ENCODE measurements around the gene COPZ2. TPM values are rescaled to one million over a fixed set of nuclear protein-coding genes. Genes with fewer than 3 reads are reported as not detected.

Gene COPZ2
- total RNA-seq, 2 donors from 2014 or later: 18.1 to 18.5 TPM

- Histone ChIP-seq H3K9me3 (no peaks in the 10 kb centered on the region), H3K27me3 (replicated peaks; ENCODE audit: insufficient read depth) (no peaks in the 10 kb centered on the region), H3K27ac (peak overlapping the region; percentile 95 to 98), H3K4me1 (replicated peaks) (peaks cover 43% of the 10 kb centered on the region), H3K36me3 (peaks cover 0 to 21% of the 10 kb centered on the region in 2 donors), H3K4me3 (no peak overlapping the region)
- peak; percentile 20 for DNase-seq (ENCODE audit: low spot score)
- intact Hi-C loops (cut with DNase I): no loop called here
- WGBS: 52% methylated on average over 3 of the region's 5 CpGs
- TF ChIP-seq POLR2AphosphoS5 (IDR thresholded peaks at IDR 0.05) (peak; percentile 37), POLR2A (IDR thresholded peaks at IDR 0.05) (no peak)
Observed at GRCh38 chr17:48052956-48053757, 15.6 kb upstream of the COPZ2 start.

DNA sequence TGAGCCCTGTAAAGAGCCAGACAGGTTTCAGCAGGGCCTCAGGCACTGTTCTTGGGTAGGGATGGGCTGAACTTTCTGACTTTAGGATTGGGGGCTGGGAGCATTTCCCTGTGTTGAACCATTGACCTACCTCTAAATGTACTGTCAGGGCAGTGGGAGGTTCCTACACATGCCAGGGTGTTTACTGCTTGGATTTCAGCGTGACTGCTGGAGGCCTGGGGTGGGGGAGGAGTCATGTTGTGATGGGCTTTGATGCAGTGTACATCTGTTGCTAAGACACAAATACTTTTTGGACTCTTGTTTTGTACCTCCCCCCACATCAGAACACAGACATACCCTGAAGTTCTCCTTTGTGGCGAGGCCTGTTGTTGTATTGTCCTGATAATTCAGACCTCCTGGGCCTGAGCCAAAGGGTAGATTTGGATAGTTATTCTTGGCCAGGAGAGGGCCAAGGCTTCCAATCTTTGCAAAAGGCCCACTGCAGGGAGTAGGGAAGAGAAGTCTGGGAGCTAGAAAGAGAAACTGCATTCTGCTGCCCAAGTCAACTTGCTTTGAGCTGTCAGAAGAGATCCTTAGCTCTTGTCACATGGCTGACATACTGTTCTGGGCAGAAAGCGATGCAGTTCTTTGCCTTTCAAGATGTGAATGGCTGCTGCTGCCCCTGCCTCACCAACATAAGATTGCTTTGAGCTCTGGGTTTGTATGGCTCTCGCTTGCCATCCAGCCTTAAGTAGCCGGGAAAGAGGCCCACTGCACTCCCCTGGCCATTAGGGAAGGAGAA, 14.3 kb upstream of the COPZ2 start:
- intact Hi-C loops (cut with DNase I): no loop called here
- peaks cover 47% of the 10 kb centered on the region for H3K4me1 ChIP-seq (replicated peaks)
- peak overlapping the region; percentile 95 to 98 for H3K27ac ChIP-seq
- no peaks in the 10 kb centered on the region for H3K27me3 ChIP-seq (replicated peaks; ENCODE audit: insufficient read depth)
- 48% methylated on average over 5 of the region's 5 CpGs for WGBS
- H3K4me3 ChIP-seq: peak overlapping the region in 1 of 2 donors; percentile 9
- no peaks in the 10 kb centered on the region for H3K9me3 ChIP-seq
- peaks cover 0 to 8% of the 10 kb centered on the region in 2 donors for H3K36me3 ChIP-seq
- no peak for TF ChIP-seq POLR2A (IDR thresholded peaks at IDR 0.05)
- peak; percentile 68 for TF ChIP-seq POLR2AphosphoS5 (IDR thresholded peaks at IDR 0.05)
- TF ChIP-seq, protein P1, sequence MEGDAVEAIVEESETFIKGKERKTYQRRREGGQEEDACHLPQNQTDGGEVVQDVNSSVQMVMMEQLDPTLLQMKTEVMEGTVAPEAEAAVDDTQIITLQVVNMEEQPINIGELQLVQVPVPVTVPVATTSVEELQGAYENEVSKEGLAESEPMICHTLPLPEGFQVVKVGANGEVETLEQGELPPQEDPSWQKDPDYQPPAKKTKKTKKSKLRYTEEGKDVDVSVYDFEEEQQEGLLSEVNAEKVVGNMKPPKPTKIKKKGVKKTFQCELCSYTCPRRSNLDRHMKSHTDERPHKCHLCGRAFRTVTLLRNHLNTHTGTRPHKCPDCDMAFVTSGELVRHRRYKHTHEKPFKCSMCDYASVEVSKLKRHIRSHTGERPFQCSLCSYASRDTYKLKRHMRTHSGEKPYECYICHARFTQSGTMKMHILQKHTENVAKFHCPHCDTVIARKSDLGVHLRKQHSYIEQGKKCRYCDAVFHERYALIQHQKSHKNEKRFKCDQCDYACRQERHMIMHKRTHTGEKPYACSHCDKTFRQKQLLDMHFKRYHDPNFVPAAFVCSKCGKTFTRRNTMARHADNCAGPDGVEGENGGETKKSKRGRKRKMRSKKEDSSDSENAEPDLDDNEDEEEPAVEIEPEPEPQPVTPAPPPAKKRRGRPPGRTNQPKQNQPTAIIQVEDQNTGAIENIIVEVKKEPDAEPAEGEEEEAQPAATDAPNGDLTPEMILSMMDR (IDR thresholded peaks at IDR 0.05): peak in 1 of 4 experiments; percentile 22
- peak; percentile 28 for DNase-seq (ENCODE audit: low spot score)

- intact Hi-C loops (cut with DNase I): no loop called here
- Histone ChIP-seq H3K36me3 (peaks cover 0 to 2% of the 10 kb centered on the region in 2 donors), H3K4me1 (replicated peaks) (peaks cover 52% of the 10 kb centered on the region), H3K9me3 (no peaks in the 10 kb centered on the region), H3K27ac (peak overlapping the region; percentile 95 to 98), H3K4me3 (peak overlapping the region in 1 of 2 donors; percentile 9), H3K27me3 (replicated peaks; ENCODE audit: insufficient read depth) (no peaks in the 10 kb centered on the region)
- 47% methylated on average over 10 of the region's 10 CpGs for WGBS
- TF ChIP-seq, protein P1 (IDR thresholded peaks at IDR 0.05): no peak
- TF ChIP-seq POLR2AphosphoS5 (IDR thresholded peaks at IDR 0.05): no peak
- TF ChIP-seq POLR2A (IDR thresholded peaks at IDR 0.05): no peak
- DNase-seq (ENCODE audit: low spot score): no peak
Observed at GRCh38 chr17:48051283-48051682, 13.7 kb upstream of the COPZ2 start.

- H3K36me3 ChIP-seq: no peaks in the 10 kb centered on the region
- H3K4me3 ChIP-seq: peak overlapping the region; percentile 77 to 92
- H3K9me3 ChIP-seq: no peaks in the 10 kb centered on the region
- WGBS: under 1% methylated on average over 53 of the region's 53 CpGs
- peak; percentile 74 for DNase-seq (ENCODE audit: low spot score)
- H3K4me1 ChIP-seq (replicated peaks): peaks cover 43% of the 10 kb centered on the region
- TF ChIP-seq POLR2AphosphoS5 (IDR thresholded peaks at IDR 0.05) (no peak), POLR2A (IDR thresholded peaks at IDR 0.05) (peak; percentile 60)
- intact Hi-C loops (cut with DNase I): no loop called here
- H3K27ac ChIP-seq: peak overlapping the region; percentile 95 to 98
- H3K27me3 ChIP-seq (replicated peaks; ENCODE audit: insufficient read depth): no peaks in the 10 kb centered on the region
Observed at GRCh38 chr17:48048384-48049126, 11.0 kb upstream of the COPZ2 start.

GRCh38 chr17:48047741-48048383, 10.3 kb upstream of the COPZ2 start, which contains the start of gene NFE2L1:
NFE2L1 (plus strand) TSS chr17:48048359; CDS start chr17:48051119, 2,760 bp downstream.
- Histone ChIP-seq H3K36me3 (no peaks in the 10 kb centered on the region), H3K4me3 (peak within 1 kb of the TSS; percentile 77 to 92), H3K27ac (peak within 1 kb of the TSS; percentile 95 to 98), H3K4me1 (replicated peaks) (peaks cover 38% of the 10 kb centered on the region), H3K27me3 (replicated peaks; ENCODE audit: insufficient read depth) (no peaks in the 10 kb centered on the region), H3K9me3 (no peaks in the 10 kb centered on the region)
- TF ChIP-seq, protein P1 (IDR thresholded peaks at IDR 0.05): peak in 1 of 4 experiments; percentile 29
- TF ChIP-seq POLR2A (IDR thresholded peaks at IDR 0.05) (peak; percentile 56), POLR2AphosphoS5 (IDR thresholded peaks at IDR 0.05) (peak; percentile 87)
- peak; percentile 100 for DNase-seq (ENCODE audit: low spot score)
- intact Hi-C loops (cut with DNase I): no loop called here
- under 1% methylated on average over 47 of the region's 47 CpGs for WGBS
